Dedifferentiated amniotic fluid mesenchymal stem cell (primary cell): ENCODE results near the gene LYPLAL1.

ENCODE experiments used
- DNase-seq: peaks from one replicate; pipeline ENCODE4 v3.0.0-alpha.2; 2016; ENCODE audit errors: extremely low spot score

The LYPLAL1 gene

DNA sequence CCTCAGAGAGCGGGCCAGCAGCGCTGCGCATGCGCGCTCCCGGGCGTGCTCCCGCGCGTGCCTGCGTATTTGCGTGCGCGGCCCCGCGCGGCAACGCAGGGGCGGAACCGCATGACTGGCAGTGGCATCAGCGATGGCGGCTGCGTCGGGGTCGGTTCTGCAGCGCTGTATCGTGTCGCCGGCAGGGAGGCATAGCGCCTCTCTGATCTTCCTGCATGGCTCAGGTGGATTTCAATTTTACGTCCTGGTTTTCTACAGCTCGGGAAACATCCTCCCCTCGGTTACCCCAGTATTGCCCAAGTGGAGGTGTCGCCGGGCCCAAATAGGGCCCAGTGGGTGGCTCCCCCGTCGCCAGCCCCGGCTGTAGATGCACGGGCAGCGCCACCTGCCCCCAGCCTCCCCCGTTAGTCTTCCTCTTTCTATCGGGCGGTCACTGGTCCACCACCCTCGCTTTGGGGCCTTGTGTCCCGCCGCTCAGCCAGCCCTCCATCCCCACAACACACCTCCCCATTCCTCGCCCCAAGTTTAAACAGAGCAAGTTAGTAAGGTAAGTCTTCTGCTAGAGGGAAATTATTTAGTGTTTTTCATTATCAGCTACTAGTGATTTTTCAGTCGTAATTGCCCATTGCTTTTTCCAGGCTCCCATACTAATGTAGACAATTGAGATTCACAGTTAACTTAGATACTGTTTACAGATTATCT is at the start of gene LYPLAL1:
TSS of gene LYPLAL1 (plus strand) at position 121 of the 702 bp plus-strand sequence. CDS start at position 134, 13 bp downstream.
- DNase-seq, result peak; percentile 69

DNA sequence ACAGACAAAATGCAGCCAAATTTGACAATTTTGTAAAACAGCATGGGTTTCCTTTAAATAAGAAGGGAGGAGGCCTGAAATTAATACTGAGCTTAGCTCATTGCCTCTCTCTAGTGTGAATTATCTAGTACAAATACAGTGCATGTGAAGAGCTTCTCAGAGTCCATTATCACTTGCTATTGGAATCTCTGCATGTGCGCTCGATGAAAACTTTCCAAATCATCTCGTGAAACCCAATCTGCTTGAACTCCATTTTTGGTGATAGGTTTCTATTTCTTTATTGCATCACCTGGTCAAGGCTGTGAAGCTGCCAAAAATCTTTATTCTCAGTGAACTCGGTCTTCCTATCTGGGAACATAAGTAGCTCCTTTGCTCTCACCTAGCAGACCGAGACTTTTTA is 49.5 kb upstream of the LYPLAL1 start:
- no peak for DNase-seq

DNA sequence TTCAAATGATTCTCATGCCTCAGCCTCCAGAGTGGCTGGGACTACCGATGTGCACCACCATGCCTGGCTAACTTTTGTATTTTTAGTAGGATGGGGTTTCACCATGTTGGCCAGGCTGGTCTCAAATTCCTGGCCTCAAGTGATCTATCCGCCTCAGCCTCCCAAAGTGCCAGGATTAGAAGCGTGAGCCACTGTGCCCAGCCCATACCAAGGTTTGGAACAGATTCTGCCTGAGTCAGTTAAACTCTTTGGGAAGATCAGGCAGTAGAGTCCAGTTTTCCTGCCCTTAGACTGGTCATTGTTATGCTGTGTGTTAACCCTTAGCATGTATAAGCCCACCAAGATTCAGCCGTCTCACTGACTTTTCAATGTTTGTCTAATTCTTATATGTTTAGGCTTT is 48.3 kb upstream of the LYPLAL1 start:
- DNase-seq, result no peak

DNA sequence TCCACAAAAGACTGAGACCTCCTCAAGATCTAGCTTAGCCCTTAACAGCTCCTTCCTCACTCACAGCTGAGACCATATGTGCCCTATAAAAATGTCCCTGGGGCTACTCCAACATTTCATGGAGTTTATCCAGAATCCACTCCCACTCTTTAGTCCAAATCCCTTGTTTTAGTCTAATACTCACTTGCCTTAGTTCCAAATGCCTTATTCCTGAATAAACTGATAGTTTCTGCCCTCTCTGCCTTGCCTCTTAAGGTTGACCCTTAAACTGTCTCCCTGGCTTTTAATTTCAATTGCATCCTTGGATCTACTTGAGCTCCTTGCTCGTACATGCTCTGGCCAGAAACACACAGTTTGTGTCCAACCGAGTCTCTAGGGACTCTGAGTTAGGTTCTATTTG is 47.3 kb upstream of the LYPLAL1 start:
- DNase-seq, result no peak

DNA sequence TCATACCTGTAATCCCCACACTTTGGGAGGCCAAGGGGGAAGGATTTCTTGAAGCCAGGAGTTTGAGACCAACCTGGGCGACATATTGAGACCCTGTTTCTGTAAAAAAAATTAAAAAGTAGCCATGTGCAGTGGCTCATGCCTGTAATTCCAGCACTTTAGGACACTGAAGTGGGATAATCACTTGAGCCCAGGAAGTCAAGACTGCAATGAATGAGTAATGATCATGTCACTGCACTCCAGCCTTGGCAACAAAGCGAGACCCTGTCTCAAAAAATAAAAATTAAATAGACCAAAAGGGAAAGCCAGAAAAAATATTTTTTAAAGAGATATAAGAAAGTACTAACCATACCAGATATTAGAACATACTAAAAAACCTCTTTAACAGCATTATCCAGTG is 44.7 kb upstream of the LYPLAL1 start:
- DNase-seq, result no peak

DNA sequence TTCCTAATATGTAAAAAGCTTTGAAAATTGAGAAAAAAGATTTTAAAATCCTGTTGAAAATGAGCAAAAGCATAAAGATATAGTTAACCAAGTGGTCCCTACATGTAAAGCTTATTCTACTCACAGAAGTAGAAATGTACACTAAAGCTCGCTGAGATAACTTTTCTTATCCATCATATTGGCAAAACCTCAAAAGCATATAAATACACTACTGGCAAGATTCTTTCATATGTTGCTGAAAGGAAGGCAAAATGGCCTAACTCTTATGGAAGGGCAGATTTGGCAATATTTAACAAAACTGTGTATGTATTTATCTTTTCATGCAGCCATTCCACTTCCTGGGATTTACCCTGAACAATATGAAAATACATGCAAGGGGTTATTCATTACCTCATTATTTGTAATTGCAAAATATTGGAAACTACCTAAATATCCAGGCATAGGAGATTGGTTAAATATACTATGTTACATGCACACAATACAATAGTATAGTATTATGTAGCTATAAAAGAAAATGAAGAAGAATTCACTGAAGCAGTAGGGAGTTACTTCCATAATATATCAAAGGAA is 43.2 kb upstream of the LYPLAL1 start:
- DNase-seq, result no peak

DNA sequence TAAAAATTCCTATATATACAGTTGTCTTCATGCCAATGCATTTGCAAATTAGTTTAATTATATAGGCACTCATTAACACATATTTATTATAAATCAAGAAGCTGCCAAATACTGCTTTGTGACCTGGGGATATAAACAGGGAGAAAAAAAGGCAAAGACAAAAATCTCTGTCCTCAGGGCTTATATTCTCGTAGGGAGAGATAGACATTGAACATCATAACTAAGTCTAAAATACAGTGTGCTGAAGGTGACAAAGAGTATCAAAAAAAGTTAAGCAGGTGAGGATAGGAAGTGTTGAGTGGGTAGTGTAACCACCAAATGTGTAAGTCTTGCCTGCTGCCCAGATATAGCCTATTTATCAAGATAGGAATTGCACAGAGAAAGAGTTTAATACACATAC is 40.7 kb upstream of the LYPLAL1 start:
- DNase-seq, result no peak

DNA sequence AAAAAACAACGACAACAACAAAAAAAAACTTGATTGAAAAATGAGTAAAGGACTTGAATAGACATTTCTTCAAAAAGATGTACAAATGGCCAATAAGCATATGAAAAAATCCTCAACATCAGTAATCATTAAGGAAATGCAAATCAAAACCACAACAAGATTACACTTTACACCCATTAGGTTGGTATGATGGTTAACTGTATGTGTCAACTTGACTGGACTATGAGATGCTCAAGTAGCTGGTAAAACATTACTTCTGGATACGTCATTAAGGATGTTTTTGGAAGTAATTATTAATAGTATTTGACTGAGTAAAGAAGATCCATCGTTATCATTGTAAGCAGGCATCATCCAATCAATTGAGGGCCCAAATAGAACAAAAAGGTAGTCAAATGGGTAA is 34.9 kb upstream of the LYPLAL1 start:
- DNase-seq, result no peak

DNA sequence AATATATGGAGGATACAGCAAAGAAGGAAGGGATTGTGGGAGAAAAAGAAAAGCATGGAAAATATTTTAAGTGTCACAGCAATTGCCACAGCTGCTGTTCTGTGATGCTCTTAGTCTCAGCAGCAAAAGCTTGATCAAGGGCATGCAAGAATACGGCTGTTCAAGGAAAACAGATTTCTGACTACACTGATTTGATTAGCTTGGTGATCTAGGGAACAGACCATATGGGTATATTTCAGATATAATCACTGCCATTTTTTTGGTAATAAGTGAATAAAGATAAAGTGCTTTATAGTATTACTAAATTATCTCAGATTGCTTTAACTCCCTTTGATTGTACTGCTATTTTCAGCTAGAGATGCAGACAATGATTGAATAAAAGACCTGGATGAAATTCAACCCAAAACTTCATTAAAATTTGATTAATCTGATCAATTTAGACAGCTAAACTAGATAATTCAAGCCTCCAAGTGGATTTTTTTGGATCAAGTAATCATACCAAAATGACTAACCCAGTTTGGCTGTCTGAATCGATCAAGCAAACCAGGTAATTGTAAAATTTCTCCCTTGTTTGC is 33.3 kb upstream of the LYPLAL1 start:
- no peak for DNase-seq

DNA sequence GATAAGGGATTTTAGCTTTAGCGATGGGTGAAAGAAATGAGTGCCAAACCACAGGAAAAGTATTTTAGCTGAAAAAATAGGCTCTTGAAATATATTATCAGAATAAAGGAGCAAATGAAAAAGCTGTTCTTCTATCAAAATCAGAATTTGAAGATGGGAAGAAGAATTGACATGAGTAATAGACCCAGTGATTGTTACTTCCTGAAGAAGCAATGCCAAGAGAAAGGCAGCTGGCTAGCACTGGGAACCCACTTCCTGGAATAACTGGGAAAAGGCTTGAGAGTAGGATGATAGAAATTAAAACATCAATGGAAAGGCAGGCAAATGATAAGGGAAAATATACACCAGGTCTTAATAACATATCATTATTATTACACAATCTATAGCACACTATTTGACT is 29.9 kb upstream of the LYPLAL1 start:
- DNase-seq, result no peak

DNA sequence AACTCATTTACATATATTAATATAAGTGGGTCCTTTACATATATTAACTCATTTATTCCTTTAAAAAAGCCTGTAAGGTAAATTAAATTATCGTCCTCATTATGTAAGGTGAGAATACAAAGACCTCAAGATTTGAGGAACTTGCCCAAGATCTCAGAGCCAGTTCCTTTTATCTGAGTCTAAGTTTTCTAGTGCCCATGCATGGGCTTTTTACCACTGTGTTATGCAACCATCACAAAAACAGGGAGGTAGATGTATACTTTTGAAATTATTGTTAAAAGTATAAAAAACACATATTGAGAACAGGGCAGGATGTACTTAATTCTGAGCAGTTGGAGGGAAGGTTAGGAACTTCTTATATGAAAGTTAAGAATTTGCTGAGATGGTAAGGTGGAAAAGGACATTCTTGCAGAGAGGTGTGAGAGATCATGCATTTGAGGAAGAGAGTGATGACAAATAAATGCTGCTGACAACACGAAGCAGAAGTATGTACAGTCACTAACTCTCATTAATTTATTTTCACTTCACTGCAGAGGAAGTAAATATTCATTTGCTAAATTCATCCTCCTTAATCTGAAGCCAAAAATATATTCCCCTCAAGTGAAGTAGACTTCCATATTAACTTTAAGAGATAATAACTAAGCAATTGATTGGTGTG is 28.9 kb upstream of the LYPLAL1 start:
- no peak for DNase-seq

DNA sequence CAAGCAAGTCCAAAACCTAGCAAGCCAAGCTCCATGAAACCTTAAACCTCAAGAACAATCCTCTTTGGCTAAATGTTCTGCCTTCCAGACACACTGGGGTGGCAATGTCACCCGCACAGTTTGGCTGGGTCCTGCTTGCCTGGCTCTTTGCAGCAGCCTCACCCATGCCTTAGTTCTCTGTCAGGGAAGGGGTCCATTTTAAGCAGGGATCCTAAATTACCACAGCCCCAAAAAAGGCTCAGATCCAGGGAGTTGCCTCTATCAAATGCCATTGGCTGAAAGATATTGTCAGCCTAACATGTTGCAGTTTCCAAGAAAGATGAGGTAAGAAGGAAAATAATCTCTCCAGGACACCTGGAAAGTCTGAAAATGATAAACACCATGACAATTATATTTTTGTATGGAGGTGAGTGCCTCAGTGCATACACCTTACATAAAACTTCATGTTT is 26.1 kb upstream of the LYPLAL1 start:
- DNase-seq, result no peak

DNA sequence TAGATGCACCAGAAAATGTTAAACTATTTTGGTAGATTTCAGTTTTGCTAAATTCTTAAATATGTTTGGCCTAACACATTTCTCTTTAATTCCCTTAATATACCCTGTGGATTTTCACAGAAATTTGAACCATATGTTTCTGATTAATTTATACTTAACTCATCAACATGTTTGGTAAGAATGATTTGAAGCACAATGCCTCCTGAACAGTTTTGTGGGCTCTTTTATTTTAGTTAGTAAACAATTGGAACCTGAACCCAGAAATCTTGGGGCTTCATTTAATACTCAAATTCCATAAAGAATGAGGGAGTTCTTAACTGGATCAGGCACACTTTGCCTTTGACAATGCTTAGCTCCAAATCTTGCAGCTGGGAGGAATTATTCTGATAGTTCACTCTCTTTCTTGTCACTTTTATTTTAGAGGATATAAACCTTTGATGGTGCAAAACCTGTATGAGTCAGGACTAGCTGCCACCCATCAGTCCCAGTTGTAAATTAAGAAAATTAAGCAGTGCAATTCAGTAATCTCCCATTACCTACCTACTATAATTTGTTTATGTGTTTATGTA is 24.6 kb upstream of the LYPLAL1 start:
- no peak for DNase-seq

DNA sequence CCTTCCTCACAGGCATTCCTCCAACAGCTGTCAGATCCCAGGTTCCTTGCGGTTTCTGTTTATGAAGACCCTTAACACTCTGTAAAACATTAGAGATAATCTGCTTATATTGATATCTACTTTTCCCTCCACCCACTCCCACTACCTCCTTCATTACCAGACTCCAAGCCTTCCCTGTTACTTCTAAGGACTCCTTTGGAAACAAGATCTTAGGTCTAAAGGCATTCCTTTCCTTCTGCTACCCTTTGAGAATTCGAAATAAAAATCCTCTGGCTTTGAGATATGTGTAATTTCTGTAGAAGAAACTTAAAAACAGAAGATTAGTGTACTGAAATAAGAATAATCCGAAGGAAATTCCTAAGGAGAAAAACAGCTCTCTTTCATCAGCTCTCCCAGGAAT is 23.7 kb upstream of the LYPLAL1 start:
- DNase-seq, result no peak

DNA sequence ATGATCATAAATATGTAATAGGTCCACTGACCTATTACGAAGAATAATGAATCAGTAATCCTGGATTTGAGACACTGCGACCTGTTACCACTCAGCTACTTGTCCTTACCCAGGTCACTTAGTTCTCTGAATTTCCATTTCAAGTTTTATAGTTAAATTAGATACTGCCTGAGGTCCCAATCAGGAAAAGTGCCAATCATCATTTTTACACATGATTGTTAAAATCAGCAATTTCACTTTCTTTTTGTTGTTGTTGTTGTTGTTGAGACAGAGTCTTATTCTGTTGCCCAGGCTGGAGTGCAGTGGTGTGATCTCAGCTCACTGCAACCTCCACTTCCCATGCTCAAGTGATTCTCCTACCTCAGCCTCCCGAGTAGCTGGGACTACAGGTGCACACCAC is 22.8 kb upstream of the LYPLAL1 start:
- DNase-seq, result no peak

DNA sequence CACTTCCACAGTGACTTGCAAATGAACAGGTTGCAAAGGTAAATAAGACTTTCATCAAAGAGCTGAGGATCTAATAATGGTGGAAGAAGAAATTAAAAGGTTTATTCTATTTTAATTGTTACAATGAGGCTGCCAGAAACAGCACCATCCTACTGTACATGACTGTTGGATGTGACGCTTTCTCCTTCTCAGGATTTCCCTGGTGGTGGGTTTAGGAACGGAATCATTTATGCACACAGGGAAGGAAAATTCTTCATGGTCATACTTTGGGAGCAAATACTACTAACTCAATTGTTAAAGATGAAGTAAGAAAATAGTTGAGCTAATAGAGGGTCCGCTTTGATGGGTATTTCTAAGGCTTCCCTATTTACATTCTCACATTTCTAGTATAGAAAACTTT is 22.2 kb upstream of the LYPLAL1 start:
- no peak for DNase-seq

DNA sequence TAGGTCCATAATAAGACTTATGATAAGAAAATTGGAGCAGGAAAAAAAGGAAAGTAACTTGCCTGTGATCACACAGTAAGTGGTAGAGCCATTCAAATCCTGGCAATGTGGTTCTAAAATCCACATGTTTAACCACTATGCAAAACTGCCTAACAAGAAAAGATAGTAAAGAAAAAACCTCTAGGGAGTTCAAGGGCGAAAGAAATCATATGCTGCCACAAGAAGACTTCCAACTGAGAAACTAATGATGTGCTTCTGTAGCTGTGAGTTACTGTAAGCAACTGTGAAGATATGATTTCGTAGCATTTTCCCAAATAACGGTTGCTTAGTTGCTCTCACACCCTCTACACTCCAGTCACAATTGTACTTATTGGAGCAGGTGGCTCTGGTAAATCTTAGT is 20.9 kb upstream of the LYPLAL1 start:
- DNase-seq, result no peak

DNA sequence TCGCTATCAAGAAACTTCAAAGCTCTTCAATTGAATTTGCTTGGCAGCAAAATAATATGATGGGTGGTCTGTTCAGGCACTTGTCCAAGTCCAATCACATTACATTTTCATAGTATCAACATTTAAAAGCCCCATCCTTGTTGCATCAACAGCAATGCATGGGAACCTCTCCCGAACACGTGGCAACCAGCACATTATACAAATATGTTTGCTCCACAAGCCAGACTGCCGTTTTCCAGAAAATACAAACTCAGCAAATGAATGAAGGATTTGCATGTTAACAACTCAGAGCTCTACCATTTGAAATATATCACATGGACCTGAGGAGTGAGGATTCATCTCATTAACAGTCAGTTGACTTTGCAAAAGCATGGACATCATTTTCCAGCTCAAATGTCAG is 20.0 kb upstream of the LYPLAL1 start:
- DNase-seq, result no peak

DNA sequence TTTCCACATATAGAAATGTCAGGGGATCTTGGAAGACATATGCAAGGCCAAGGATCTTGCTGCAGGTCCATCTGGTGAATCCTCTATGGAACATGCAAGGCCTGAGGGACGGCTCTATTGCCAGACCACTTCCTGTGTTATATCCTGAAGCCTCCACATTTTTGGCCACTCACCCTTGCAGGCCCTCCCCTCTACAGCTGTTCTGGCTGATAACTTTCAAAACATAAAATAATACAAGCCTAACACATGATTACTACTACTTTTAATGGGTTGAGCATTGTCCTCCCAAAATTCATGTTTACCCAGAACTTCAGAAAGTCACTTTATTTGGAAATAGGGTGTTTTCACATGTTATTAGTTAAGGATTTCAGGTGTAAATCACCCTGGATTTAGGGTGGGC is 18.5 kb upstream of the LYPLAL1 start:
- DNase-seq, result no peak

DNA sequence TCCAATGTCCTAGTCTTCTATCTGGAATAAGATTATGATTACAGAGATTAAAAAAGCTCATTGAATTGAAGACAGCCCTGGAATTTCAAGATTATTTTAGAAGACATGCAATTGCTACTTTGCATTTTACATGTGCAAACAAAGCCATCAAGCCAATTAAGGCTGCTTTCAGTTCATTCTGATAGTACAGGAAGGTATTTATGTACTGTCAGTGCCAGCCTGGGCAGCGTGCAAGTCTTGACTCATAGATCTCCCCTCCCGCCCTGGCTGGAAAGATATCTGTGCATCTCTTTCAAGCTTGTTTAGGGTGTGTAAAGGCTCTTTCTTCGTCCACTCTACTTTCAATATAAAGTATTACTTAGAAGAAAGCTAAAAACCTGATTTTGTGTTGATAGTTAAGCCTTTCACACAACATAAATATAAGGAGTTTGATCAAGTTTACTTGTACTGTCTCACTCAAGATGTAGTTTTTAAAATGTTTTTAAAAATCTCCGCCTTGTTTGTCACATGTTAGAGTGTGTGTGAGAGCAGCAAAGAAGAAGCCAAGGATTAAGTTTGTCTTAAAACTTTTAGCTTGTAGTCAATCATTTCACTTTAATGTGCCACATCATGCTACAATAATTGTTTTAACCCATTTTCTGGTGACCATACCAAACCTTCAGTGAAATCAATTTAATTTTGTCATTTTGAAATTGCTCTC is 13.6 kb upstream of the LYPLAL1 start:
- DNase-seq, result no peak

DNA sequence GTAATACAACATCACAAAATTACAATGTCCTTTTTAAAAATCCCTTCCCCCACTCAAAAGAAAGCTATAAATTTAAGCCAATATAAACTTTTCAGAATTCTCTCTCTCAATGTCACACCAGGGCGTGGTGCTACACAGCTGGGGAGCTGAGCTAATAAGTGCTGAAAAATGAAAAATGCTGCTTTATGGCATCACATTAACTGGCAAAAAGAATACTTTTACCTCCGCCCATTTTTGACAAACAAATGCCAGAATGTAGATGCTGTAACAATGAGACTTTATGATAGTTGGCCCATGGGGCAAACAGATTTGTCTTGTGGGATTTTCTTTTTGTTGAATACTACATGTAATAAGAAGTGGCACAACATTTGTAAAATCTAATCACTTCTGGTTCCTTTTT is 12.7 kb upstream of the LYPLAL1 start:
- no peak for DNase-seq

DNA sequence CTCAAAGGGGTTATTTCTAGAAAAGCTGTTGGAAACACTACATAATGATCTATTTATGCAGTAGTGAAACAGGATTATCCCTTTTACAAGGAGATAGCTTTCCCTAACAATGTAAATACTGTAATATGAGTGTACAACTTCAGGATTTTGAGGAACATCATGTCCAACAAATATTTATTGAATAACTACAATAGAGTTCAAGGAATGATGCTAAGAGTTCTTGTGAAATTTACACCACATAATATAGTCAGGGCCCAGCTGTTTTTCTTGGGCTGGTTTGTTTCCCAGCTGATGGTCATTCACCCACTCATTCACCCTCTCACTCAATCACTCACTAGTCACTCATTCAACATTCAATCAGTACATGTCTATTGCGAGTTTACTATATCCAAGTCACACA is 12.3 kb upstream of the LYPLAL1 start:
- DNase-seq, result no peak
